WTC11 (cell line): ENCODE data around the gene IP6K3.

Source experiments
- CREB1 ChIP-seq: sonication (generic); formaldehyde crosslinking; IDR thresholded peaks from 2 replicates; pipeline ENCODE4 v1.8.0; 2023; ENCODE audit warnings: mild to moderate bottlenecking, missing genetic modification reagents
- ETV6 ChIP-seq: sonication (generic); formaldehyde crosslinking; IDR thresholded peaks from 2 replicates; pipeline ENCODE4 v1.8.1; 2022; ENCODE audit warnings: mild to moderate bottlenecking, missing genetic modification reagents
- JUN ChIP-seq: sonication (generic); formaldehyde crosslinking; IDR thresholded peaks from 2 replicates; pipeline ENCODE4 v1.8.0; 2023; ENCODE audit warnings: mild to moderate bottlenecking, missing genetic modification reagents
- MXD4 ChIP-seq: fragments of 250-450 bp; sonication (Bioruptor Pico); IDR thresholded peaks from 2 replicates; pipeline ENCODE4 v1.8.0; 2021; ENCODE audit warnings: mild to moderate bottlenecking, moderate library complexity, borderline replicate concordance
- SMAD3 ChIP-seq: sonication (generic); formaldehyde crosslinking; IDR thresholded peaks from 2 replicates; pipeline ENCODE4 v1.8.0; 2022; ENCODE audit warnings: missing genetic modification reagents, mild to moderate bottlenecking, borderline replicate concordance
- TEAD4 ChIP-seq: sonication (generic); formaldehyde crosslinking; IDR thresholded peaks from 2 replicates; pipeline ENCODE4 v1.8.0; 2022; ENCODE audit warnings: mild to moderate bottlenecking, missing genetic modification reagents
- TF ChIP-seq, protein P1 (sequence below): sonication (generic); formaldehyde crosslinking; IDR thresholded peaks from 2 replicates; pipeline ENCODE4 v1.8.1; 2023; ENCODE audit warnings: mild to moderate bottlenecking, missing genetic modification reagents, borderline replicate concordance
- TF ChIP-seq, protein P2 (sequence below): fragments of 200-600 bp; IDR thresholded peaks from 2 replicates; pipeline ENCODE4 v1.8.0; 2022; ENCODE audit warnings: antibody characterized with exemption
- TF ChIP-seq, protein P3 (sequence below): sonication (generic); formaldehyde crosslinking; IDR thresholded peaks from 2 replicates; pipeline ENCODE4 v1.8.1; 2022; ENCODE audit warnings: mild to moderate bottlenecking, missing genetic modification reagents, moderate library complexity, borderline replicate concordance
- TF ChIP-seq, protein P4 (sequence below): sonication (generic); formaldehyde crosslinking; IDR thresholded peaks from 2 replicates; pipeline ENCODE4 v1.8.0; 2023; ENCODE audit warnings: mild to moderate bottlenecking, missing genetic modification reagents
- TF ChIP-seq, protein P5 (sequence below): sonication (generic); formaldehyde crosslinking; IDR thresholded peaks from 2 replicates; pipeline ENCODE4 v1.8.1; 2022; ENCODE audit warnings: low read depth, missing genetic modification reagents, borderline replicate concordance
- TF ChIP-seq, protein P6 (sequence below): sonication (generic); formaldehyde crosslinking; IDR thresholded peaks from 2 replicates; pipeline ENCODE4 v1.8.1; 2022; ENCODE audit warnings: mild to moderate bottlenecking, moderate library complexity, missing genetic modification reagents

DNA sequence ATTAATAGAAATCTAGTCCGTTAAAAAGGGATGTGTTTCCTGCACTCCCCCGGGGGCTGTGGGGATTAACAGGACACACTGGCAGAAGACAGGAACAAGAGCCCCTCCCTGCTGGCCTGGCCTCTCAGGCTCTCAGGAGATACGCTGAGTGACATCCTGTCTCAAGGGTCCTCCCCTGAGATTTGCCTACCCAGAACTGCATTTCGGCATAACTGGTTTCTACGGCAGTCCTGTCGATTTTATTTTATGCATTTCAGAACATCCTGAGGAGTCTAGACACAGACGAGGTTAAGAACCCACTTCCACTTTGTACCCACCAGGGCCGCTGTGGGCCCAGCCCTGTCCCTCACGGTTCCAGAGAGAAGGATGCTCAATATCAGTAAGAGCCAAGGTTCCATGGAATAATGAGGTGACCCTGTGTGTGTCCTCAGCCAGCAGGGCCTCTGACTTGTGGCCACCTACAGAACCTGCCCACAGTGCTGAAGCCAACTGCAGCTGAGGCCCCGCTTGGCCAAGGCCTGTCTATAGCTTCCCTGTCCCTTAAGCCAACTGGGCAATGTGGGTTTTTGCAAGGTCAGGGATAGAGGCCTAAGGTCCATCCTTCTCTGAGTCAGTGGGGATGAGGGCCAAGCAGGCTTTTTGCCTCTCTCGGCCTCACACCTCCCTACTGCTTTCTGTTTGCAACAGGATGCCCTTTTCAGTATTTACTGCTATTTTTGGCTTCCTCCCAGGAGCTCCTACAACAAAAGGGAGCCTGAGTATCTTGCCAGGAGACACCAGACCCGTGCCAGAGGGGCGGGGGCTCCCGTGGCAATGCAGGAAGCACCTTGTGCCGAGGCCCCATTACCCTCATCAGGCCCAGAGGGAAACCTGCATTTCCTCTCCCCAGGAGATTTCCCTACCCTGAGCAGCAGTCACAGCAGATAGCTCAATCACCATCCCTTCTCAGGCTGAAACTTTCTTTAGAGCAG, 49.9 kb downstream of the IP6K3 start:
- TF ChIP-seq, protein P1, sequence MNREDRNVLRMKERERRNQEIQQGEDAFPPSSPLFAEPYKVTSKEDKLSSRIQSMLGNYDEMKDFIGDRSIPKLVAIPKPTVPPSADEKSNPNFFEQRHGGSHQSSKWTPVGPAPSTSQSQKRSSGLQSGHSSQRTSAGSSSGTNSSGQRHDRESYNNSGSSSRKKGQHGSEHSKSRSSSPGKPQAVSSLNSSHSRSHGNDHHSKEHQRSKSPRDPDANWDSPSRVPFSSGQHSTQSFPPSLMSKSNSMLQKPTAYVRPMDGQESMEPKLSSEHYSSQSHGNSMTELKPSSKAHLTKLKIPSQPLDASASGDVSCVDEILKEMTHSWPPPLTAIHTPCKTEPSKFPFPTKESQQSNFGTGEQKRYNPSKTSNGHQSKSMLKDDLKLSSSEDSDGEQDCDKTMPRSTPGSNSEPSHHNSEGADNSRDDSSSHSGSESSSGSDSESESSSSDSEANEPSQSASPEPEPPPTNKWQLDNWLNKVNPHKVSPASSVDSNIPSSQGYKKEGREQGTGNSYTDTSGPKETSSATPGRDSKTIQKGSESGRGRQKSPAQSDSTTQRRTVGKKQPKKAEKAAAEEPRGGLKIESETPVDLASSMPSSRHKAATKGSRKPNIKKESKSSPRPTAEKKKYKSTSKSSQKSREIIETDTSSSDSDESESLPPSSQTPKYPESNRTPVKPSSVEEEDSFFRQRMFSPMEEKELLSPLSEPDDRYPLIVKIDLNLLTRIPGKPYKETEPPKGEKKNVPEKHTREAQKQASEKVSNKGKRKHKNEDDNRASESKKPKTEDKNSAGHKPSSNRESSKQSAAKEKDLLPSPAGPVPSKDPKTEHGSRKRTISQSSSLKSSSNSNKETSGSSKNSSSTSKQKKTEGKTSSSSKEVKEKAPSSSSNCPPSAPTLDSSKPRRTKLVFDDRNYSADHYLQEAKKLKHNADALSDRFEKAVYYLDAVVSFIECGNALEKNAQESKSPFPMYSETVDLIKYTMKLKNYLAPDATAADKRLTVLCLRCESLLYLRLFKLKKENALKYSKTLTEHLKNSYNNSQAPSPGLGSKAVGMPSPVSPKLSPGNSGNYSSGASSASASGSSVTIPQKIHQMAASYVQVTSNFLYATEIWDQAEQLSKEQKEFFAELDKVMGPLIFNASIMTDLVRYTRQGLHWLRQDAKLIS (CRISPR knock-in tag): no peak
- TF ChIP-seq JUN (CRISPR knock-in tag): no peak
- TF ChIP-seq, protein P2, sequence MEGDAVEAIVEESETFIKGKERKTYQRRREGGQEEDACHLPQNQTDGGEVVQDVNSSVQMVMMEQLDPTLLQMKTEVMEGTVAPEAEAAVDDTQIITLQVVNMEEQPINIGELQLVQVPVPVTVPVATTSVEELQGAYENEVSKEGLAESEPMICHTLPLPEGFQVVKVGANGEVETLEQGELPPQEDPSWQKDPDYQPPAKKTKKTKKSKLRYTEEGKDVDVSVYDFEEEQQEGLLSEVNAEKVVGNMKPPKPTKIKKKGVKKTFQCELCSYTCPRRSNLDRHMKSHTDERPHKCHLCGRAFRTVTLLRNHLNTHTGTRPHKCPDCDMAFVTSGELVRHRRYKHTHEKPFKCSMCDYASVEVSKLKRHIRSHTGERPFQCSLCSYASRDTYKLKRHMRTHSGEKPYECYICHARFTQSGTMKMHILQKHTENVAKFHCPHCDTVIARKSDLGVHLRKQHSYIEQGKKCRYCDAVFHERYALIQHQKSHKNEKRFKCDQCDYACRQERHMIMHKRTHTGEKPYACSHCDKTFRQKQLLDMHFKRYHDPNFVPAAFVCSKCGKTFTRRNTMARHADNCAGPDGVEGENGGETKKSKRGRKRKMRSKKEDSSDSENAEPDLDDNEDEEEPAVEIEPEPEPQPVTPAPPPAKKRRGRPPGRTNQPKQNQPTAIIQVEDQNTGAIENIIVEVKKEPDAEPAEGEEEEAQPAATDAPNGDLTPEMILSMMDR: no peak
- TF ChIP-seq SMAD3 (CRISPR knock-in tag): no peak
- TF ChIP-seq, protein P3, sequence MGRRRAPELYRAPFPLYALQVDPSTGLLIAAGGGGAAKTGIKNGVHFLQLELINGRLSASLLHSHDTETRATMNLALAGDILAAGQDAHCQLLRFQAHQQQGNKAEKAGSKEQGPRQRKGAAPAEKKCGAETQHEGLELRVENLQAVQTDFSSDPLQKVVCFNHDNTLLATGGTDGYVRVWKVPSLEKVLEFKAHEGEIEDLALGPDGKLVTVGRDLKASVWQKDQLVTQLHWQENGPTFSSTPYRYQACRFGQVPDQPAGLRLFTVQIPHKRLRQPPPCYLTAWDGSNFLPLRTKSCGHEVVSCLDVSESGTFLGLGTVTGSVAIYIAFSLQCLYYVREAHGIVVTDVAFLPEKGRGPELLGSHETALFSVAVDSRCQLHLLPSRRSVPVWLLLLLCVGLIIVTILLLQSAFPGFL (CRISPR knock-in tag): no peak
- TF ChIP-seq, protein P4, sequence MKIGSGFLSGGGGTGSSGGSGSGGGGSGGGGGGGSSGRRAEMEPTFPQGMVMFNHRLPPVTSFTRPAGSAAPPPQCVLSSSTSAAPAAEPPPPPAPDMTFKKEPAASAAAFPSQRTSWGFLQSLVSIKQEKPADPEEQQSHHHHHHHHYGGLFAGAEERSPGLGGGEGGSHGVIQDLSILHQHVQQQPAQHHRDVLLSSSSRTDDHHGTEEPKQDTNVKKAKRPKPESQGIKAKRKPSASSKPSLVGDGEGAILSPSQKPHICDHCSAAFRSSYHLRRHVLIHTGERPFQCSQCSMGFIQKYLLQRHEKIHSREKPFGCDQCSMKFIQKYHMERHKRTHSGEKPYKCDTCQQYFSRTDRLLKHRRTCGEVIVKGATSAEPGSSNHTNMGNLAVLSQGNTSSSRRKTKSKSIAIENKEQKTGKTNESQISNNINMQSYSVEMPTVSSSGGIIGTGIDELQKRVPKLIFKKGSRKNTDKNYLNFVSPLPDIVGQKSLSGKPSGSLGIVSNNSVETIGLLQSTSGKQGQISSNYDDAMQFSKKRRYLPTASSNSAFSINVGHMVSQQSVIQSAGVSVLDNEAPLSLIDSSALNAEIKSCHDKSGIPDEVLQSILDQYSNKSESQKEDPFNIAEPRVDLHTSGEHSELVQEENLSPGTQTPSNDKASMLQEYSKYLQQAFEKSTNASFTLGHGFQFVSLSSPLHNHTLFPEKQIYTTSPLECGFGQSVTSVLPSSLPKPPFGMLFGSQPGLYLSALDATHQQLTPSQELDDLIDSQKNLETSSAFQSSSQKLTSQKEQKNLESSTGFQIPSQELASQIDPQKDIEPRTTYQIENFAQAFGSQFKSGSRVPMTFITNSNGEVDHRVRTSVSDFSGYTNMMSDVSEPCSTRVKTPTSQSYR (CRISPR knock-in tag): no peak
- TF ChIP-seq, protein P5, sequence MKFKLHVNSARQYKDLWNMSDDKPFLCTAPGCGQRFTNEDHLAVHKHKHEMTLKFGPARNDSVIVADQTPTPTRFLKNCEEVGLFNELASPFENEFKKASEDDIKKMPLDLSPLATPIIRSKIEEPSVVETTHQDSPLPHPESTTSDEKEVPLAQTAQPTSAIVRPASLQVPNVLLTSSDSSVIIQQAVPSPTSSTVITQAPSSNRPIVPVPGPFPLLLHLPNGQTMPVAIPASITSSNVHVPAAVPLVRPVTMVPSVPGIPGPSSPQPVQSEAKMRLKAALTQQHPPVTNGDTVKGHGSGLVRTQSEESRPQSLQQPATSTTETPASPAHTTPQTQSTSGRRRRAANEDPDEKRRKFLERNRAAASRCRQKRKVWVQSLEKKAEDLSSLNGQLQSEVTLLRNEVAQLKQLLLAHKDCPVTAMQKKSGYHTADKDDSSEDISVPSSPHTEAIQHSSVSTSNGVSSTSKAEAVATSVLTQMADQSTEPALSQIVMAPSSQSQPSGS: no peak
- 0 out of 2 replicates have a peak, but pooled peaks have one; percentile 27 for TF ChIP-seq ETV6 (CRISPR knock-in tag)
- TF ChIP-seq MXD4 (CRISPR knock-in tag): no peak
- TF ChIP-seq, protein P6, sequence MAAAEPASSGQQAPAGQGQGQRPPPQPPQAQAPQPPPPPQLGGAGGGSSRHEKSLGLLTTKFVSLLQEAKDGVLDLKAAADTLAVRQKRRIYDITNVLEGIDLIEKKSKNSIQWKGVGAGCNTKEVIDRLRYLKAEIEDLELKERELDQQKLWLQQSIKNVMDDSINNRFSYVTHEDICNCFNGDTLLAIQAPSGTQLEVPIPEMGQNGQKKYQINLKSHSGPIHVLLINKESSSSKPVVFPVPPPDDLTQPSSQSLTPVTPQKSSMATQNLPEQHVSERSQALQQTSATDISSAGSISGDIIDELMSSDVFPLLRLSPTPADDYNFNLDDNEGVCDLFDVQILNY (CRISPR knock-in tag): no peak
- TF ChIP-seq CREB1 (CRISPR knock-in tag): no peak
- no peak for TF ChIP-seq TEAD4 (CRISPR knock-in tag)
